ENCODE measurements around the gene SORCS1. TPM values are rescaled to one million over a fixed set of nuclear protein-coding genes. Genes with fewer than 3 reads are reported as not detected.

SORCS1 gene
- total RNA-seq, 3 donors from 2014 or later, result 0.73 to 3.3 (median 2.9) TPM

DNA sequence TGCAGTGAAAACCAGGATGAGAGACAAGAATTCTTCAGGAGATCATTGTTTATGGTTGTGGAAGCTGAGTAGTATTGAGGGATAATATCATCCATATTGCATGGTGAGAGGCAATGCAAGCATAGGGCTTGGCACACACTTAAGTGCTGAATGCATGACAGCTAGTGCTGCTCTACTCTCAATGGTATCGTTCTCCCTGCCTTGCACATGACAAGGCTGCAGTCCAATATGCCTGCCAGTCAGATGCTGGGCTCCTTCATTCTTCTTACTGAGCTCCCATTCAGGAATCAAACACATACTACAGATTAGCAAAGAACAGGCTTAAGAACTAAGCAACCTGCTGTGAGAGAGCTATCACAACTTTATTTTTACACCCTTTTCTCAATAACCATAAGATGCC, 72.2 kb downstream of the SORCS1 start:
- no peak for TF ChIP-seq POLR2A (IDR thresholded peaks at IDR 0.05)
- TF ChIP-seq, protein P1, sequence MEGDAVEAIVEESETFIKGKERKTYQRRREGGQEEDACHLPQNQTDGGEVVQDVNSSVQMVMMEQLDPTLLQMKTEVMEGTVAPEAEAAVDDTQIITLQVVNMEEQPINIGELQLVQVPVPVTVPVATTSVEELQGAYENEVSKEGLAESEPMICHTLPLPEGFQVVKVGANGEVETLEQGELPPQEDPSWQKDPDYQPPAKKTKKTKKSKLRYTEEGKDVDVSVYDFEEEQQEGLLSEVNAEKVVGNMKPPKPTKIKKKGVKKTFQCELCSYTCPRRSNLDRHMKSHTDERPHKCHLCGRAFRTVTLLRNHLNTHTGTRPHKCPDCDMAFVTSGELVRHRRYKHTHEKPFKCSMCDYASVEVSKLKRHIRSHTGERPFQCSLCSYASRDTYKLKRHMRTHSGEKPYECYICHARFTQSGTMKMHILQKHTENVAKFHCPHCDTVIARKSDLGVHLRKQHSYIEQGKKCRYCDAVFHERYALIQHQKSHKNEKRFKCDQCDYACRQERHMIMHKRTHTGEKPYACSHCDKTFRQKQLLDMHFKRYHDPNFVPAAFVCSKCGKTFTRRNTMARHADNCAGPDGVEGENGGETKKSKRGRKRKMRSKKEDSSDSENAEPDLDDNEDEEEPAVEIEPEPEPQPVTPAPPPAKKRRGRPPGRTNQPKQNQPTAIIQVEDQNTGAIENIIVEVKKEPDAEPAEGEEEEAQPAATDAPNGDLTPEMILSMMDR (IDR thresholded peaks at IDR 0.05), result no peak
- intact Hi-C loops (cut with DNase I; ENCODE audit: low total_unique reads), result no loop called here
- H3K4me3 ChIP-seq, result no peak overlapping the region
- no peak for DNase-seq (ENCODE audit: low spot score in 2 of 2)
- no peaks in the 10 kb centered on the region for H3K4me1 ChIP-seq
- no peak overlapping the region for H3K27ac ChIP-seq
- no peaks in the 10 kb centered on the region for H3K27me3 ChIP-seq
- no peaks in the 10 kb centered on the region for H3K9me3 ChIP-seq
- no peaks in the 10 kb centered on the region for H3K36me3 ChIP-seq

DNA sequence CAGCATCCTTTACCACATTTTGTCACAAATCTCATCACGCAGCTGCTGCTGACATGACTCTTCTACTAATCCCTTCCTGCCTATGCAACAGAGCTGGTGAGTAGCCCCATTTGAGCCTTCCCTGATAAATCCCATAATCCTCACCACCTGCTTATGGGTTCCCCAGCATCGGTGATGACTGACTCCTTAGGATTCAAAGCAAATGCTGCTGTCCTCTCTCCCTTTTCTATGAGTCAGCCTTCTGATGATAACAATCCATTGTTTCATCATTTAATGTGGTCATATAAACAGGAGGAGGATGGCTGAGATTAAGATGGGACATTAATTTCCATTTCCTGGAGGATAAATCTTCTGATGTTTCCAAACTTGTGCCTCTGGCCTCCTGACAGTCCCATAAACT, 73.4 kb downstream of the SORCS1 start:
- TF ChIP-seq, protein P1 (IDR thresholded peaks at IDR 0.05), result no peak
- Histone ChIP-seq H3K4me1 (no peaks in the 10 kb centered on the region), H3K27me3 (no peaks in the 10 kb centered on the region), H3K9me3 (no peaks in the 10 kb centered on the region), H3K36me3 (no peaks in the 10 kb centered on the region), H3K4me3 (no peak overlapping the region), H3K27ac (no peak overlapping the region)
- intact Hi-C loops (cut with DNase I; ENCODE audit: low total_unique reads), result no loop called here
- no peak for DNase-seq (ENCODE audit: low spot score in 2 of 2)

DNA sequence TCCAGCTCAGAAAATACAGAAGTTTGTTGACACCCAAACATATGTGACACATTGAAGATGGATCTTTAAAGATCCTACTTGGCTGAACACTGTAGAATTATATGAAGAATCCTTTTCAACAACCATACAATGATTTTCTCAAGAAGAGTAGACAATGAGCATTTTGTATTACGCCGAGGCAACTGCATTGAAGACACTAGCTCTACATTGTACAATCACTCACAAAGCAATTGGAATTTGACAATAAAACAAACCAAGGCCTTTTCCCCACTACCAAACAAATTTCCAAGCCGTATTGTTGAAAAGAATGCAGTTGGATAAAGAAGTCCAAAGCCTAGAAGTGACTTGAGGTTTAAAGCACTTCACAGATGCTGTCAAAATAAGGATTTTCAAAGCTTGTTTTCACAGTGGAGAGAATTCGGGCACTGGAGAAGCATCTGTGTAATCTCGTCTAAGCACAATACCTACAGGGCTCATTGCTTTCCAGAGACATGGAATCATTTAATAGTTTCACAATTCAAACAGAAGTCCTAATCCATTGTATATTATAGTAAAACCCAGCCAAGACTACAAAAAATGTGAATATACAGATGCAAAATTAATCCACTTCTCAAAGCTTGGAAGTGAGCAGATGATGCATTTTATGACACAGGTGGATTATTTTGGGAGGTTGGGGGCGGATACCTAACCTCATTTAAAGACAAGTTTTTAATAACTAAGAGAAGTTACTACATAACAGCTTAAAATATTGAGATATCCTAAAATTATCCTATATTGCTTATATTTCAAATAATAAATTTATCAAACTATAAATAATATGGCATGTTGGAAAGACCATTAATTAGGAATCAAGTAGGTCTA, 78.6 kb downstream of the SORCS1 start:
- Histone ChIP-seq H3K27me3 (no peaks in the 10 kb centered on the region), H3K9me3 (no peaks in the 10 kb centered on the region), H3K27ac (no peak overlapping the region), H3K4me3 (no peak overlapping the region), H3K36me3 (no peaks in the 10 kb centered on the region), H3K4me1 (no peaks in the 10 kb centered on the region)
- intact Hi-C loops (cut with DNase I; ENCODE audit: low total_unique reads), result loop anchor here (2.0 kb wide), 1 partner anchor 61 kb away; no protein-coding TSS in a partner anchor
- no peak for DNase-seq (ENCODE audit: low spot score in 2 of 2)
- TF ChIP-seq, protein P1 (IDR thresholded peaks at IDR 0.05), result no peak
- TF ChIP-seq POLR2AphosphoS5 (IDR thresholded peaks at IDR 0.05), result no peak
- no peak for TF ChIP-seq POLR2A (IDR thresholded peaks at IDR 0.05)

DNA sequence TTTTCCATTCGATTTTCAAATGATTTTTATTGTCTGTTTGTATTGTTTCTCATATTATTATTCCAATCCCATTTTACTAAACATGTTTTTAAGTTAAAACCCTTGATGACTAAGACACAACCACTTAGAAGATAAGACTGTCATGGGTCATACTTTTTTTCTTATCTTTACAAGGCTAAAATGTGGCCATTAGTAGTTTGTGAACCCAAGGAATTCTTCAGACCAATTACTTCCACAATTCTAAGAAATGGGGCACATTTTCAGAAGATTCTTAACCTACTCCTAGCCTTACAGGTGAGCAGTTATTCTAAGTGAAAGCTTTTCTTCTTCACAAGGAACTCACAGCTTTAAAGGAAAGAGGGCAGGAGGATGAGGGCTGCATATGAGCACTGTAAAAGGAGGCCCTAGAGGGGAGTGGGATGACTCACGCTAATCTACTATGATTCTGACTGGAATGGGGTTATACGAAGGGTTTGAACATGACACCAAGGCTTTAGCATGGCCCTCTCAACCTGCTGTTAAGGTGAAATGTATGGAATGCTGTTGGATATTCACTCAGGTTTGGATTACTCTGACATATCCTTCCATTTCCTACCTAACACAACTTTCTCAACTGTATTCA, 81.0 kb downstream of the SORCS1 start:
- DNase-seq (ENCODE audit: low spot score in 2 of 2), result no peak
- Histone ChIP-seq H3K4me1 (no peaks in the 10 kb centered on the region), H3K9me3 (no peaks in the 10 kb centered on the region), H3K4me3 (no peak overlapping the region), H3K36me3 (no peaks in the 10 kb centered on the region), H3K27me3 (no peaks in the 10 kb centered on the region), H3K27ac (no peak overlapping the region)
- intact Hi-C loops (cut with DNase I; ENCODE audit: low total_unique reads), result loop anchor here (2.0 kb wide), 1 partner anchor 63 kb away; no protein-coding TSS in a partner anchor
- TF ChIP-seq POLR2AphosphoS5 (IDR thresholded peaks at IDR 0.05), result no peak
- TF ChIP-seq, protein P1 (IDR thresholded peaks at IDR 0.05), result no peak
- no peak for TF ChIP-seq POLR2A (IDR thresholded peaks at IDR 0.05)

DNA sequence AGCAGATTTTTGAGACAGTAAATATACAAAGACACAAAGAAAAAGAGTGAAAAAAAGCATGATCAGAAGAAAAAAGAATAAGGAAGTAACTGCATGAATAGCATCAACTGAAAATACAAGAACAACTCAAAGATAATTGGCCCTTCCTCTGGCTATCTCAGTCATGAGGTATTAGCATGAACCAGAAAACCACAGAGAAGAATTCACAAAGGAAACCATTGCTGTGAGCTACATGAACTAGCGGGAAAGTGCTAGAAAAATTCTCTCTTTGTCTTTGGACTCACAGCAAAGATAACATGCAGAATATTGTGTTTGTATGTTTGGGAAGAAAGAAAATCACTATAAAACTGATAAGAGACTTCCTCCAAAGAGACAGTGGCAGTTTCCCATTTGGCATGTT, 82.9 kb downstream of the SORCS1 start:
- no peaks in the 10 kb centered on the region for H3K27me3 ChIP-seq
- TF ChIP-seq POLR2AphosphoS5 (IDR thresholded peaks at IDR 0.05) (no peak), POLR2A (IDR thresholded peaks at IDR 0.05) (no peak)
- TF ChIP-seq, protein P1 (IDR thresholded peaks at IDR 0.05), result no peak
- DNase-seq (ENCODE audit: low spot score in 2 of 2), result no peak
- H3K9me3 ChIP-seq, result no peaks in the 10 kb centered on the region
- no peak overlapping the region for H3K27ac ChIP-seq
- no peaks in the 10 kb centered on the region for H3K4me1 ChIP-seq
- no peaks in the 10 kb centered on the region for H3K36me3 ChIP-seq
- intact Hi-C loops (cut with DNase I; ENCODE audit: low total_unique reads), result no loop called here
- no peak overlapping the region for H3K4me3 ChIP-seq
